Measurements from ENCODE around the gene HPCAL1.

DNA sequence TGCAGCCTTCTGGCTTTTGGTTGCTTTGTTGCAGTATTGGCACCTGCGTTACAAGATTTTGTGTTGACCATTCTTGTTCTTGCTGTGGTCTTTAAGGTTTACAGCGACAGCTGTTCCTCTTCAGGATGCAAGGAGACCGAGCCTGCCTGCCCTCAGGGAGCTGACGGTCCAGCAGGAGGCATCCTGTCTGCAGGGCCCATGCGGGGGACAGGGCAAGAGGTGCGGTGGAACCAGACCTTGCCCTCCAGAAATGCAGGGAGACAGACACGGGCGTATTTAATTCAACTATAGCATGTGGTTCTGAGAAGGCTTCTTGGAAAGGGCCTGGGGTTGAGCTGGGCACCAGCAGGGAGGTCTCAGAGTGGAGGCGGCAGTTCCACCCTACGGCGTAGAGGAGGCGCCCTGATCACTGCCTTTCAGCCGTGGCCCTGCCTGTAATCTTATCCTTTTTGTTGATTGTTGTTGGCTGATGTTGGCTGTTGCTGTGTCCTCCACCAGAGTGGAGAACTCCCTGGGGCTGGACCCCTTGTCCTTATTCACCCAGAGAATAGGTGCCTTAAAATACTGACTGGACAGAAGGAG, 71.7 kb downstream of the HPCAL1 start:
- TF ChIP-seq POLR2AphosphoS5 (IDR thresholded peaks at IDR 0.05) (no peak), POLR2A (IDR thresholded peaks at IDR 0.05) (no peak)
- TF ChIP-seq, protein P1, sequence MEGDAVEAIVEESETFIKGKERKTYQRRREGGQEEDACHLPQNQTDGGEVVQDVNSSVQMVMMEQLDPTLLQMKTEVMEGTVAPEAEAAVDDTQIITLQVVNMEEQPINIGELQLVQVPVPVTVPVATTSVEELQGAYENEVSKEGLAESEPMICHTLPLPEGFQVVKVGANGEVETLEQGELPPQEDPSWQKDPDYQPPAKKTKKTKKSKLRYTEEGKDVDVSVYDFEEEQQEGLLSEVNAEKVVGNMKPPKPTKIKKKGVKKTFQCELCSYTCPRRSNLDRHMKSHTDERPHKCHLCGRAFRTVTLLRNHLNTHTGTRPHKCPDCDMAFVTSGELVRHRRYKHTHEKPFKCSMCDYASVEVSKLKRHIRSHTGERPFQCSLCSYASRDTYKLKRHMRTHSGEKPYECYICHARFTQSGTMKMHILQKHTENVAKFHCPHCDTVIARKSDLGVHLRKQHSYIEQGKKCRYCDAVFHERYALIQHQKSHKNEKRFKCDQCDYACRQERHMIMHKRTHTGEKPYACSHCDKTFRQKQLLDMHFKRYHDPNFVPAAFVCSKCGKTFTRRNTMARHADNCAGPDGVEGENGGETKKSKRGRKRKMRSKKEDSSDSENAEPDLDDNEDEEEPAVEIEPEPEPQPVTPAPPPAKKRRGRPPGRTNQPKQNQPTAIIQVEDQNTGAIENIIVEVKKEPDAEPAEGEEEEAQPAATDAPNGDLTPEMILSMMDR (IDR thresholded peaks at IDR 0.05), result no peak

Data from prostate gland (tissue), 2 donors.